K562 (cell line): ENCODE results near the gene FUCA2. TPM values are rescaled to one million over a fixed set of nuclear protein-coding genes. Genes with fewer than 3 reads are reported as not detected.

Source experiments
- ATAC-seq: fragments of 200-7000 bp; cut with Tn5 transposase; 3 replicates; pipeline ENCODE4 v1.9.1; 2020; ENCODE audit warnings: moderate library complexity
- BruUV-seq: library from RNA; stranded (reverse); fragments of 400-500 nt; replicated peaks from 2 replicates; lab custom pipeline; 2021; lab: Mats Ljungman, UMichigan
- CTCF ChIA-PET: fragments of 300-600 bp; formaldehyde crosslinking; extraction: SDS; loops from one replicate; lab custom pipeline; 2021; ENCODE audit warnings: low intra/inter-chr PET ratio; lab: Yijun Ruan, JAX
- POLR2A ChIA-PET: fragments of 300-600, 350-650 bp; sonication (Branson Sonifier 250); formaldehyde crosslinking; extraction: SDS; loops from one replicate; lab custom pipeline; 2021; ENCODE audit warnings: antibody characterized with exemption, inconsistent platforms; lab: Yijun Ruan, JAX
- DNase-seq, 4 experiments: peaks; one replicate each; pipeline versions ENCODE4 v3.0.0 to v3.0.0-alpha.2; 2011 to 2018; ENCODE audit warnings: low spot score in 3 of 4, mixed read lengths in 3 of 4; ENCODE audit errors: extremely low read depth in 1 of 4
- FAIRE-seq: peaks from 2 replicates; lab custom pipeline; 2011; peaks lifted over from hg19 to GRCh38; lab: Jason Lieb, UNC
- H2AFZ ChIP-seq: 2 replicates; pipeline ENCODE4 v1.6.0; 2011; ENCODE audit warnings: low read depth, low read length, control low read depth, inconsistent platforms
- H3K27ac ChIP-seq: fragments of 200-600 bp; 3 replicates; pipeline ENCODE4 v1.8.0; 2011; ENCODE audit warnings: low read depth, mild to moderate bottlenecking, control low read depth, inconsistent platforms, low read length, moderate library complexity, mixed read lengths; ENCODE audit errors: extremely low read depth
- H3K27me3 ChIP-seq, 2 experiments: fragments of 300-600 bp in 1 of 2; 2 replicates in 1 of 2; 3 replicates in 1 of 2; pipeline versions ENCODE4 v1.6.0 to v1.8.0; 2011; ENCODE audit warnings: inconsistent platforms in 2 of 2, low read length in 2 of 2, mild to moderate bottlenecking in 1 of 2, mixed read lengths in 1 of 2, moderate library complexity in 1 of 2; ENCODE audit not compliant: control insufficient read depth in 2 of 2, insufficient read depth in 2 of 2
- H3K36me3 ChIP-seq: fragments of 300-600 bp; 3 replicates; pipeline ENCODE4 v1.8.0; 2011; ENCODE audit warnings: mild to moderate bottlenecking, low read length, inconsistent platforms; ENCODE audit not compliant: control insufficient read depth, insufficient read depth
- H3K4me1 ChIP-seq, 2 experiments: fragments of 200-600 bp in 1 of 2; replicated peaks in 1 of 2; 2 replicates in 1 of 2; 3 replicates in 1 of 2; pipeline versions ENCODE4 v1.5.1 to v1.8.0; 2011; ENCODE audit warnings: inconsistent platforms in 2 of 2, low read length in 2 of 2, mild to moderate bottlenecking in 1 of 2, mixed read lengths in 1 of 2, moderate library complexity in 1 of 2; ENCODE audit not compliant: control insufficient read depth in 2 of 2, insufficient read depth in 2 of 2
- H3K4me2 ChIP-seq: 2 replicates; pipeline ENCODE4 v1.6.1; 2011; ENCODE audit warnings: low read length, control low read depth, inconsistent platforms, mixed read lengths; ENCODE audit not compliant: insufficient read depth
- H3K4me3 ChIP-seq: fragments of 200-600 bp; sonication (generic), shearing (Covaris generic); 2 replicates; pipeline ENCODE4 v1.5.1; 2016; ENCODE audit warnings: control low read depth, inconsistent platforms
- H3K79me2 ChIP-seq: fragments of 200-600 bp; 3 replicates; pipeline ENCODE4 v1.8.0; 2011; ENCODE audit warnings: low read length, inconsistent platforms; ENCODE audit not compliant: control insufficient read depth, insufficient read depth
- H3K9ac ChIP-seq, 2 experiments: 2 replicates each; pipeline versions ENCODE4 v1.6.0 to v1.6.1; 2011; ENCODE audit warnings: low read depth in 2 of 2, low read length in 2 of 2, control low read depth in 1 of 2, inconsistent platforms in 1 of 2, mild to moderate bottlenecking in 1 of 2, mixed read lengths in 1 of 2; ENCODE audit not compliant: insufficient read depth in 1 of 2
- H3K9me1 ChIP-seq: one replicate; pipeline ENCODE4 v1.6.0; 2011; ENCODE audit warnings: inconsistent platforms, mild to moderate bottlenecking, low read length, moderate library complexity; ENCODE audit not compliant: control insufficient read depth, insufficient read depth
- H3K9me3 ChIP-seq: replicated peaks from 2 replicates; pipeline ENCODE4 v1.5.1; 2011; ENCODE audit warnings: low read depth, low read length, inconsistent platforms; ENCODE audit not compliant: control insufficient read depth, insufficient read depth
- H4K20me1 ChIP-seq: replicated peaks from 2 replicates; pipeline ENCODE4 v1.6.1; 2011; ENCODE audit warnings: low read length, inconsistent platforms, mixed read lengths; ENCODE audit not compliant: control insufficient read depth, insufficient read depth
- FOSL1 ChIP-seq: fragments of 200-800 bp; sonication (Bioruptor generic); conservative IDR thresholded peaks from 2 replicates; pipeline ENCODE4 v1.6.1; 2016; ENCODE audit warnings: missing genetic modification characterization, missing compliant biosample characterization
- ZBTB9 ChIP-seq: fragments of 450-650 bp; formaldehyde crosslinking; IDR thresholded peaks from 2 replicates; pipeline ENCODE4 v1.4.0; 2020; ENCODE audit warnings: mild to moderate bottlenecking, moderate library complexity
- ZC3H4 ChIP-seq: sonication (generic); formaldehyde crosslinking; IDR thresholded peaks from 2 replicates; pipeline ENCODE4 v1.9.0; 2021; ENCODE audit warnings: missing genetic modification reagents, borderline replicate concordance
- ZFP36 ChIP-seq: fragments of 150-350 bp; IDR thresholded peaks from 2 replicates; pipeline ENCODE4 v1.6.1; 2018; ENCODE audit warnings: low read length, low read depth; ENCODE audit not compliant: partially characterized antibody
- ZNF764 ChIP-seq: fragments of 250-450 bp; sonication (Bioruptor Pico); IDR thresholded peaks from 2 replicates; pipeline ENCODE4 v1.4.0; 2020; ENCODE audit warnings: low read depth, mild to moderate bottlenecking, moderate library complexity
- WGBS: fragments of 100-300 bp; shearing (Covaris generic); methylation state at CpG from one replicate; pipeline ENCODE4 v1.1.6; 2016; ENCODE audit warnings: low coverage, mixed read lengths; ENCODE audit not compliant: insufficient coverage; ENCODE audit errors: missing lambda C conversion rate; 5-methylcytosine and 5-hydroxymethylcytosine counted together
- in situ Hi-C: fragments of 300-500 bp; cut with MboI; formaldehyde crosslinking; loops from 4 replicates; pipeline ENCODE4 v1.15.0; 2018; ENCODE audit warnings: inconsistent platforms, mixed read lengths
- intact Hi-C: fragments of 100-400 bp; cut with micrococcal nuclease; formaldehyde crosslinking; loops from 2 replicates; pipeline ENCODE4 v1.14.2; 2022
- polyA plus RNA-seq, 8 experiments: library from polyadenylated mRNA; depleted of rRNA in 4 of 8; stranded (reverse) in 5 of 8; unstranded in 3 of 8; fragments of >200 nt; fragmentation: Nextera tagmentation in 2 of 8; fragmentation: Illumina TruSeq in 1 of 8; extraction: Ambion mirVana in 2 of 8; extraction: Trizol in 1 of 8; gene quantifications; 2 replicates each; pipeline versions ENCODE4 v1.2.1 to v1.2.3, GENCODE V29; 2011 to 2014; ENCODE audit warnings: inconsistent platforms in 1 of 8, missing spikeins in 1 of 8
- total RNA-seq, 7 experiments: library from RNA; depleted of rRNA in 6 of 7; stranded (reverse); fragments of >200 nt in 6 of 7; fragmentation: Illumina TruSeq in 2 of 7; extraction: Trizol in 2 of 7; gene quantifications; 2 replicates each; pipeline versions ENCODE4 v1.2.1 to v1.2.3, GENCODE V29; 2011 to 2021; ENCODE audit warnings: low replicate concordance in 1 of 7

Gene FUCA2
- total and polyA plus RNA-seq, 9 of the 15 experiments (the other 6 are each of a cell fraction or from before 2014, with no cell fraction given): 20.6 to 112 (median 79.3) TPM

- Histone ChIP-seq H3K4me2 (no peak overlapping the region), H3K27me3 (no peaks in the 10 kb centered on the region), H3K79me2 (peaks cover 30% of the 10 kb centered on the region), H2AFZ (no peak overlapping the region), H3K9me3 (no peaks in the 10 kb centered on the region), H4K20me1 (0 out of 2 replicates have a peak, but pooled peaks cover 3% of the 10 kb centered on the region), H3K4me1 (peaks cover 0 to 6% of the 10 kb centered on the region in 2 experiments; a peak in 2 of 5 replicates), H3K36me3 (peaks cover 96% of the 10 kb centered on the region), H3K9ac (no peak overlapping the region), H3K4me3 (no peak overlapping the region), H3K27ac (no peak overlapping the region), H3K9me1 (no peaks in the 10 kb centered on the region)
- DNase-seq (no peak), FAIRE-seq (no peak), ATAC-seq (no peak)
- intact Hi-C loops (no loop called here), in situ Hi-C loops (no loop called here)
- ChIA-PET CTCF (no interaction called here), POLR2A (interaction anchor here (0.9 to 1.4 kb wide), 4 partner anchors 8 to 14 kb away, joined by 3 to 5 read pairs (median 3); no protein-coding TSS in a partner anchor)
- WGBS: 87% methylated on average over 5 of the region's 5 CpGs
- TF ChIP-seq ZFP36: no peak
- no peak for TF ChIP-seq ZBTB9
- TF ChIP-seq ZC3H4 (CRISPR knock-in tag): no peak
- no peak for TF ChIP-seq ZNF764 (CRISPR knock-in tag)
- TF ChIP-seq FOSL1 (tag): 0 out of 2 replicates have a peak, but pooled peaks have one; percentile 25
- no TSS peak for BruUV-seq
Observed at GRCh38 chr6:143505111-143505510, 6.4 kb downstream of the FUCA2 start.
